SU-DHL-6 (cell line): ENCODE results near the gene MOSMO.

Source experiments
- H2AFZ ChIP-seq: fragments of 200-600 bp; sonication (generic); 2 replicates; pipeline ENCODE4 v1.6.1; 2014; ENCODE audit warnings: low read depth, mild to moderate bottlenecking, moderate library complexity, mixed read lengths, antibody characterized with exemption, low read length; ENCODE audit not compliant: severe bottlenecking
- H3F3A ChIP-seq: fragments of 200-600 bp; shearing (Covaris generic); 2 replicates; pipeline ENCODE4 v1.6.0; 2016; ENCODE audit warnings: antibody characterized with exemption, mild to moderate bottlenecking; ENCODE audit not compliant: insufficient read depth
- H3K27ac ChIP-seq: fragments of 200-600 bp; sonication (generic); 2 replicates; pipeline ENCODE4 v1.5.1; 2016; ENCODE audit warnings: low read depth, mild to moderate bottlenecking, low read length, moderate library complexity, mixed read lengths
- H3K27me3 ChIP-seq: fragments of 200-600 bp; sonication (generic), shearing (Covaris generic); 2 replicates; pipeline ENCODE4 v1.6.0; 2014; ENCODE audit warnings: mild to moderate bottlenecking, low read length
- H3K36me3 ChIP-seq: fragments of 200-600 bp; sonication (generic); 2 replicates; pipeline ENCODE4 v1.6.1; 2014; ENCODE audit warnings: mild to moderate bottlenecking, low read length, mixed read lengths
- H3K4me2 ChIP-seq: fragments of 300-600, 200-600 bp; shearing (Covaris generic), sonication (generic); 2 replicates; pipeline ENCODE4 v1.6.0; 2014; ENCODE audit warnings: low read length, low read depth, mild to moderate bottlenecking; ENCODE audit not compliant: poor library complexity, severe bottlenecking
- H3K4me3 ChIP-seq: fragments of 200-600 bp; sonication (generic); 2 replicates; pipeline ENCODE4 v1.5.1; 2014; ENCODE audit warnings: antibody characterized with exemption, low read length, mild to moderate bottlenecking, mixed read lengths; ENCODE audit not compliant: insufficient read depth, poor library complexity, severe bottlenecking
- H3K79me2 ChIP-seq: fragments of 200-600 bp; sonication (generic); 2 replicates; pipeline ENCODE4 v1.6.1; 2014; ENCODE audit warnings: mild to moderate bottlenecking, low read length, moderate library complexity; ENCODE audit not compliant: insufficient read depth
- H3K9ac ChIP-seq: fragments of 200-600 bp; sonication (generic); 2 replicates; pipeline ENCODE4 v1.7.0; 2014; ENCODE audit warnings: mild to moderate bottlenecking, low read length
- H3K9me2 ChIP-seq: fragments of 200-600 bp; sonication (generic); replicated peaks from 2 replicates; pipeline ENCODE4 v1.6.1; 2014; ENCODE audit warnings: low read length; ENCODE audit not compliant: insufficient read depth
- H3K9me3 ChIP-seq: fragments of 200-600 bp; sonication (generic); 2 replicates; pipeline ENCODE4 v1.6.1; 2014; ENCODE audit warnings: low read length, mixed read lengths; ENCODE audit not compliant: insufficient read depth
- H4K20me1 ChIP-seq: fragments of 200-600 bp; sonication (generic); 2 replicates; pipeline ENCODE4 v1.6.1; 2014; ENCODE audit warnings: low read depth, mild to moderate bottlenecking, antibody characterized with exemption, low read length, moderate library complexity, mixed read lengths
- EZH2phosphoT487 ChIP-seq: fragments of 200-600 bp; sonication (generic), shearing (Covaris generic); conservative IDR thresholded peaks from 2 replicates; pipeline ENCODE4 v1.6.1; 2018; ENCODE audit warnings: mild to moderate bottlenecking, antibody characterized with exemption, low read length, moderate library complexity, mixed read lengths
- TF ChIP-seq, protein P1 (sequence below): fragments of 200-600 bp; sonication (generic); IDR thresholded peaks from one replicate; pipeline ENCODE4 v1.5.1; 2017; ENCODE audit warnings: antibody characterized with exemption, mild to moderate bottlenecking, low read length, moderate library complexity; ENCODE audit not compliant: insufficient read depth, poor library complexity, severe bottlenecking

The MOSMO gene

DNA sequence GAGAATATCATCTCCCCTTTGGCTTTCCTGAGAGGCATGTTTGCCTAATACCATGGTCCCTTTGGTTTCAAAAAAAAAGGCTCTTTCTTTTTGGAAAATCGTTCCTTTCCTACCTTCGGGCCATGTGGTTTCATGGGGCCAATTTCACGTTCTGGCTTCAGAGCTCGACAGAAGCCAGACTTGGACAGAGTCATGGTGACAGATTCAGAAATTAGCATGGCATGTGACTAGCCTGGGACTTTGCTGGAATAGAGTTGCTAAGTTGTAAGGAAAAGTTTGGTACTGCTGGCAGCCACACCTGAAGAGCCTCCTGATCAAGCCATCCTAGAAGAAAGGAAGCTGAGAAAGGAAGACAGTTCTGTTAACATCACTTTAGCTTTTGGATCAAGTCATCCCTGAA lies 82.0 kb downstream of the MOSMO start:
- H3K4me2 ChIP-seq = no peak overlapping the region
- no peaks in the 10 kb centered on the region for H3K9me2 ChIP-seq
- H2AFZ ChIP-seq = no peak overlapping the region
- no peak for TF ChIP-seq EZH2phosphoT487
- TF ChIP-seq, protein P1, sequence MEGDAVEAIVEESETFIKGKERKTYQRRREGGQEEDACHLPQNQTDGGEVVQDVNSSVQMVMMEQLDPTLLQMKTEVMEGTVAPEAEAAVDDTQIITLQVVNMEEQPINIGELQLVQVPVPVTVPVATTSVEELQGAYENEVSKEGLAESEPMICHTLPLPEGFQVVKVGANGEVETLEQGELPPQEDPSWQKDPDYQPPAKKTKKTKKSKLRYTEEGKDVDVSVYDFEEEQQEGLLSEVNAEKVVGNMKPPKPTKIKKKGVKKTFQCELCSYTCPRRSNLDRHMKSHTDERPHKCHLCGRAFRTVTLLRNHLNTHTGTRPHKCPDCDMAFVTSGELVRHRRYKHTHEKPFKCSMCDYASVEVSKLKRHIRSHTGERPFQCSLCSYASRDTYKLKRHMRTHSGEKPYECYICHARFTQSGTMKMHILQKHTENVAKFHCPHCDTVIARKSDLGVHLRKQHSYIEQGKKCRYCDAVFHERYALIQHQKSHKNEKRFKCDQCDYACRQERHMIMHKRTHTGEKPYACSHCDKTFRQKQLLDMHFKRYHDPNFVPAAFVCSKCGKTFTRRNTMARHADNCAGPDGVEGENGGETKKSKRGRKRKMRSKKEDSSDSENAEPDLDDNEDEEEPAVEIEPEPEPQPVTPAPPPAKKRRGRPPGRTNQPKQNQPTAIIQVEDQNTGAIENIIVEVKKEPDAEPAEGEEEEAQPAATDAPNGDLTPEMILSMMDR = no peak
- H3K4me3 ChIP-seq = no peak overlapping the region
- H3K9ac ChIP-seq = no peak overlapping the region
- H3K9me3 ChIP-seq = no peaks in the 10 kb centered on the region
- H3K79me2 ChIP-seq = no peaks in the 10 kb centered on the region
- H4K20me1 ChIP-seq = no peaks in the 10 kb centered on the region
- H3F3A ChIP-seq = no peaks in the 10 kb centered on the region
- H3K27ac ChIP-seq = no peak overlapping the region
- H3K27me3 ChIP-seq = no peaks in the 10 kb centered on the region
- no peaks in the 10 kb centered on the region for H3K36me3 ChIP-seq

DNA sequence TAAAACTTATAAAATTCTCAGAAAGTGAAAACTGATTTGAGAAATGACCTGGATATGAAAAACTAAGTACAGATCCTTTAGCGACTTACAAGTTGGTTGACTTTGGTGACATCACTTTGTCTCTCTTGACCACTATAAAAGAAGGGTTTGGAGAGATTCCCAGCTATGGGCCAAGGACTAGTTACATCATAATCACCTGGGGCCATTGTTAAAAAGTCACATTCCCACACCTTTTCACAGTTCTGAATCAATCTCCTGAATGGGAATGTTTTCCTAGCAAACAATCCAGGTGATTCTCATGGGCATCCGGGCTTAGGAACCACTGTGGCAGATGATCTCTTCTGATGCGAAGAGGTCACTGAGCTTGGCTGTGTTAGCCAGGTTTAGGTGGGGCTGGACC lies 83.8 kb downstream of the MOSMO start:
- Histone ChIP-seq H2AFZ (no peak overlapping the region), H3K79me2 (no peaks in the 10 kb centered on the region), H3F3A (no peaks in the 10 kb centered on the region), H3K9ac (no peak overlapping the region), H3K4me3 (no peak overlapping the region), H3K9me2 (no peaks in the 10 kb centered on the region), H4K20me1 (no peaks in the 10 kb centered on the region), H3K27me3 (no peaks in the 10 kb centered on the region), H3K27ac (no peak overlapping the region), H3K9me3 (no peaks in the 10 kb centered on the region), H3K36me3 (no peaks in the 10 kb centered on the region), H3K4me2 (no peak overlapping the region)
- TF ChIP-seq, protein P1 = no peak
- TF ChIP-seq EZH2phosphoT487 = no peak

DNA sequence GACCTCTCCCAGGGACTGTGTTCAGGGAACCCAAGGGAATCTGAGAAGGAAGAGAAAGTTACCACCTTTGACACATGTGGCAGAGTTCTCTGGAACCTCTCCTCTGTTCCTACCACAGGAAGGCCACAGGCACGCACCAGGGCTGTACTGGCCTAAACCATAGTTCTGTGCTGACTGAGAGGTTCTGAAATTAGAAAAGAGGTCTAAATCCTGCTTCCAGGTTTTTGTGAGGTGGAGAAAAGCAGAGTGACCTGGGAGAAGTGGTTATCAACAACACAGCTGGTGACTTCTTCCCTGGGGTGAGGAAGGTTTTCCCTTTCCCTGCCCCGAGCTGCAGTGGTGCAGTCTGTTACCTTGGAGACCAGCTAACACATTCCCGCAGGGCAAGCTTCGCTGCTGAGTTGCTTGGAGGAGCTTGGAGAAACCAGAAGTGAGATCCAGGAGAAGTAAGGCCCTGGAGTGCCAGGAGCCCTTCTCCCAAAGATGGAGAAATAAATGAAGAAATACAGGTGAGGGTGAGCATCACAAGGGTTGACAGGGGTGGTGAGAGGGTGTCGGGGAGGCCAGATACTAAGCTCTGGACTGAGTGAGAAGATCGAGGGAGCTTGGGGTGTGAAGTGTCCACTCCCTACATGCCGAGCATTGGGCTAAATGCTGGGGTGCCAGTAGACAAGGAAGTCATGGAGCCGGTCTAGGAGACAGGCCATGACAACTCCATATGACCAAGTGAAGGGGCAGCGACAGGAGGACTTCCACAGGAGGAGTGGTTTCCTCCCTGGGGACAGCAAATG lies 84.4 kb downstream of the MOSMO start, which contains the start of gene VWA3A:
Gene VWA3A, plus strand, starts transcription at position 399 of the 791 bp plus-strand sequence. Its CDS starts 97 bp downstream, at position 496.
- H3K27me3 ChIP-seq = no peaks in the 10 kb centered on the region
- H3K27ac ChIP-seq = no peak within 1 kb of the TSS
- no peaks in the 10 kb centered on the region for H3K9me3 ChIP-seq
- H4K20me1 ChIP-seq = no peaks in the 10 kb centered on the region
- TF ChIP-seq EZH2phosphoT487 = no peak
- TF ChIP-seq, protein P1 = no peak
- H3K4me2 ChIP-seq = no peak within 1 kb of the TSS
- H3K4me3 ChIP-seq = no peak within 1 kb of the TSS
- no peaks in the 10 kb centered on the region for H3K9me2 ChIP-seq
- H3K9ac ChIP-seq = no peak within 1 kb of the TSS
- no peak within 1 kb of the TSS for H2AFZ ChIP-seq
- no peaks in the 10 kb centered on the region for H3K36me3 ChIP-seq
- no peaks in the 10 kb centered on the region for H3F3A ChIP-seq
- H3K79me2 ChIP-seq = no peaks in the 10 kb centered on the region
